Measurements from ENCODE around the gene PRLH.

The PRLH gene, protein sequence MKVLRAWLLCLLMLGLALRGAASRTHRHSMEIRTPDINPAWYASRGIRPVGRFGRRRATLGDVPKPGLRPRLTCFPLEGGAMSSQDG

DNA sequence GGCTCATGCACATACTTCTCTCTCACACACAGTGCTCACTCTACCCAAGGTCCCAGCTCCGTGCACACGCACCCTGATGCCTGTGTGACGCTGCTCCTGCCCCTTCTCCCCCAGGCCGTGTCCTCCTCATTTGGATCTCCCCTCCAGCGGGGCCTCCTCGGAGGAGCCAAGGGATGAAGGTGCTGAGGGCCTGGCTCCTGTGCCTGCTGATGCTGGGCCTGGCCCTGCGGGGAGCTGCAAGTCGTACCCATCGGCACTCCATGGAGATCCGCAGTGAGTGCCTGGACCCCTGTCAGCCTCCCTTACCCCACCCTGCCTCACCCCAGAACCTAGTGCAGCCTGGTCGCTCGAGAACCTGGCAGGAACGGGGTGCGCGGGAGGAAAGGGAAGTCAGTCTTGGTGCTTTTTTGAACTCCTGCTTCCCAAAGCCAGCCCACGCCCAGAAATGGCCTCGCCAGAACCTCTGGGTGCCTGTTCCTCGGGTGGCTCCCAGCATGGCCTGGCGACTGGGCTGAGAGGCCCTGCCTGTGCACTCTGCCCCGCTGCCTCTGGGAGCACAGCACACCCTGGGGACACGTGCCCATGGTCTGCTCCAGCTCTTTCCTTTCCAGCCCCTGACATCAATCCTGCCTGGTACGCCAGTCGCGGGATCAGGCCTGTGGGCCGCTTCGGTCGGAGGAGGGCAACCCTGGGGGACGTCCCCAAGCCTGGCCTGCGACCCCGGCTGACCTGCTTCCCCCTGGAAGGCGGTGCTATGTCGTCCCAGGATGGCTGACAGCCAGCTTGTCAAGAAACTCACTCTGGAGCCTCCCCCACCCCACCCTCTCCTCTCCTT lies at the start of gene PRLH:
PRLH (plus strand) TSS at position 174 of the 835 bp plus-strand sequence; CDS start at position 174, 0 bp downstream.
- no peak for DNase-seq

DNA sequence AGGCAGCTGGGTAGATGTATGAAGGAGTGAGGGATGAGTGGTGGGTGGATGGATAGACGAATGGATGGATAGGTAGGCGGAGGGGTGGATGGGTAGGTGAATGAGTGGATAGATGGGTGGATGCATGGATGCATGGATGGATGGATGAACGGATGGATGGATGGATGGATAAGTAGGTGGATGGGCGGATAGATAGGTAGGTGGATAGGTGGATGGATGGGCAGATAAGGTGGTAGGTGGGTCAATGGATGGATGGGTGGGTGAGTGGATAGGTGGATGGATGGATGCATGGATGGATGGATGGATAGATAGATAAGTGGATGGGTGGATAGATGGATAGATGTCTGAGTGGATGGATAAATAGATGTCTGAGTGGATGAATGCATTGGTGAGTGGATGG lies 49.2 kb upstream of the PRLH start:
- DNase-seq, result no peak

DNA sequence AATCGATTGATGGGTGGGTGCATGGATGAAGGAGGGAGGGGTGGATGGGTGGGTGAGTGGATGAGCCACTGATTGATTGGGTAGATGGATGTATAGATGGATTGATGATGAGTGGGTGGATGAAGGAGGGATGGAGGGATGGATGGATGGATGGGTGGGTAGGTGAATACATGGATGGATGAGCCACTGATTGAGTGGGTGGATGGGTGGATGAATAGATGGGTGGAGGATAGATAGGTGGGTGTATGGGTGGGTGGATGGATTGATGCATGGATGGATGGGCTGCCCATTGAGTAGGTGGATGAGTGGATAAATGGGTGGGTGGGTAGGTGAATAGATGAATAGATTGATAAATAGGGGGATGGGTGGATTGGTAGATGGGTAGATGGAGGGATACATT lies 48.4 kb upstream of the PRLH start:
- no peak for DNase-seq

DNA sequence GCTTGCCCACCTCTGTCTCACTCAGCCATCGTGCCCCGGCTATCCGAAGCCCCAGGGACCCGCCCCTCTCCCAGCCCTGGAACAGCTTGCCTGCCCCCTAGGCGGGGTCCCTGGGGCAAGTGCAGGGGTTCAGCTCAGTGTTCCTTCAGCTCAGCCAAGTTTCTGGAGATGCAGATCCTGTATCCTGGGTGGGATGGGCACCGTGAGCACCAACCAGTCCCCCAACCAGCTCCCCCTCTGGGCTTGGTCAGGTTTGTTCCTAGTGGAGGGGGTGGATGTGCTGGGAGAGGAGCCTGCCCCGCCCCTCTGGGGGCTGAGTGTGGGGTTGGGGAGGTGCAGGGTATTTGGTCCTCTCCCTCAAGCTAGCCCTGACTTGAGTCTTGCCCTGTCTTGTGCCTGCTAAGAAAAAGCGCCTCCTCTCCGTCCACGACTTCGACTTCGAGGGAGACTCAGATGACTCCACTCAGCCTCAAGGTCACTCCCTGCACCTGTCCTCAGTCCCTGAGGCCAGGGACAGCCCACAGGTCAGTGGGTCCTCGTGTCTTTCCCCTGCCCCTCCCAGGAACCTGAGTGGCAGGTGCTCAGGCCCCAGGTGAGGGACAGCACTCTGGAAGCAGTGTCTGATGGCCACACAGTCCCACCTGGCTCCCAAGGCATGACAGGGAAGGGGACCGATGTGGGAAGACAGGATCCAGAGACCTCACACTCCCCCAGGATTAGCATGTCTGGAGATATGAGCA lies 46.7 kb upstream of the PRLH start:
- DNase-seq, result no peak

DNA sequence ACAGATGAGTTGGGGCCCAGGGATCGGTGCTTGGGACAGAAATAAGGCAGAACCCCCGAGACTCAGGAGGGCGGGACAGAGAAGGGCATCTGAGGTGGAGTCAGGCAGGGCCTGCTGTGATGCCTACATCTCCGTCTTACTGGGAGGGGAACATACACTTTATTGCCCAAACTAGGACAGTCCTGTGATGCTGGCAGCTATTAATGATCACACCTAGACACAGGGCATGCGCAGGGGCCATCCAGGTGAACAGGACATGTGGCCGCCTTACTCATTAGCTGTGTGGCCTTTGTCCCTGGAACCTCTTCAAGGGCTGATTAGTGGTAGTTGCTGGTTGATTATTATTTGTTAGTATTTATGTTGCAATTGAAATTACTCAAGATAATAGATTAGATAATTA lies 46.1 kb upstream of the PRLH start:
- no peak for DNase-seq

DNA sequence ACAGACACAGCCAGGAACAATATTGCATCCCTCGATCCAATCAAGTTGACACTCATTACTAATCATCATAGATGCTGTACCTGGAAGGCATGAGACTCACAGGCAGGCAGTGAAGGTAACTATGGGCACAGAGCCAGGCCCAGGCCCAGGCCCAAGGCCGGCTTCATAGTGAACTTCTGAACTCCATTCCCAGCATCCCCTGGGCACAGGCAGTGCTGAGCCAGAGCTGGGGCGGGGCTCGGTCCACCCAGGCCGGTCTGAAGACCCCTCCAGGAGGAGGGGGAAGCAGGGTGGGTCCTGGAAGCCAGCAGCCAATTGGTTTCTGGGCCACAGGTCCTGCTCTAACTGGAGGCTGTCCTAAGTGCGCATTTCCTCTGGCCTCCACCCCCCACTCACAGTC lies 41.7 kb upstream of the PRLH start:
- no peak for DNase-seq

DNA sequence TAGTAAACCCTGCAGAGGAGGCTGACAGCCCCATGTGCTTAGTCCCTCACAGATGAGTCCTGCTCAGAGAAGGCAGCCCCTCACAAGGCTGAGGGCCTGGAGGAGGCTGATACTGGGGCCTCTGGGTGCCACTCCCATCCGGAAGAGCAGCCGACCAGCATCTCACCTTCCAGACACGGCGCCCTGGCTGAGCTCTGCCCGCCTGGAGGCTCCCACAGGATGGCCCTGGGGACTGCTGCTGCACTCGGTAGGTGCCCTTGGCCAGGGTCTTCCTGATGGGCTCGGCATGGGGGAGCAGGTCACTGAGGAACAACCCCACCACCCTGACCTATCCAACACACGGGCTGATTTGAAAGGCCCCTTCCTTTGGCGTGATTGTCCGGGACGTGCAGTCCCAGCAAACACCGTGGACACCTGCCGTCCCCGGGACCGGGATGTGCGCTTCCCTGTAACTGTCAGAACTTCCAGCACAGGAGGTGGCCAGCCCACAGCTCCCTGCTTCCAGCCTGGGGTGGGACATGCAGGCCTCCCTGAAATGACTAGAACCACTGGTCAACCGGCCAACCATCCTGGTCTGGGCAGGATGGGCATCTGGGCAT lies 40.7 kb upstream of the PRLH start:
- no peak for DNase-seq

DNA sequence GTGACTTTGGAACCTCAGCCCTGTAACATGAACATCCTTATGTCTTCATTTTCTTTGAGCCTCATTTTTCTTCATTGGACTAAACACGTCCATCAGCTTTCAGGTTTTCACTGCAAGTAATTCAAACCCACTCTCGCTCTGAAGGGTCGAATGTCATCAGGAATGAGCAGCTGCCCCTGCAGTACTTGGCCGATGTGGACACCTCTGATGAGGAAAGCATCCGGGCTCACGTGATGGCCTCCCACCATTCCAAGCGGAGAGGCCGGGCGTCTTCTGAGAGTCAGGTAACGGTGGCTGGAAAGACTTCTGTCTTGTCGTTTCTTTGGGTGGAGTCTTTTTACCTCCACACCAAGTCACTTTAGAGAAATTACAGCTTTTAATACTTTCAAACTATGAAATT lies 39.1 kb upstream of the PRLH start:
- no peak for DNase-seq

DNA sequence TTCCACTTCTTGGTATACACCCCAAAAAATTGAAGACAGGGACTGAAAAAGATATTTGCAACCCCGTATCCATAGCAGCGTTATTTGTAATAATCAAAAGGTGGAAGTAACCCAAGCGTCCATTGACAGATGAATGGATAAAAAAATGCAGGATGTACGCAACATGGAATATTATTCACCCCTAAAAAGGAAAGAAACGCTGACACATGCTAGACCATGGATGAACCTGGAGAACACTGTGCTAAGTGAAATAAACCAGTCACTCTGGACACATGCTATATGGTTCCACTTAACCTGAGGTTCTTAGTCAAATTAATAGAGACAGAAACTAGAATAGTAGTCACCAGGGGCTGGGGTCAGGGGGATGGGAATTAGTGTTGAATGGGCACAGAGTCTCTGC lies 38.6 kb upstream of the PRLH start:
- DNase-seq, result no peak

DNA sequence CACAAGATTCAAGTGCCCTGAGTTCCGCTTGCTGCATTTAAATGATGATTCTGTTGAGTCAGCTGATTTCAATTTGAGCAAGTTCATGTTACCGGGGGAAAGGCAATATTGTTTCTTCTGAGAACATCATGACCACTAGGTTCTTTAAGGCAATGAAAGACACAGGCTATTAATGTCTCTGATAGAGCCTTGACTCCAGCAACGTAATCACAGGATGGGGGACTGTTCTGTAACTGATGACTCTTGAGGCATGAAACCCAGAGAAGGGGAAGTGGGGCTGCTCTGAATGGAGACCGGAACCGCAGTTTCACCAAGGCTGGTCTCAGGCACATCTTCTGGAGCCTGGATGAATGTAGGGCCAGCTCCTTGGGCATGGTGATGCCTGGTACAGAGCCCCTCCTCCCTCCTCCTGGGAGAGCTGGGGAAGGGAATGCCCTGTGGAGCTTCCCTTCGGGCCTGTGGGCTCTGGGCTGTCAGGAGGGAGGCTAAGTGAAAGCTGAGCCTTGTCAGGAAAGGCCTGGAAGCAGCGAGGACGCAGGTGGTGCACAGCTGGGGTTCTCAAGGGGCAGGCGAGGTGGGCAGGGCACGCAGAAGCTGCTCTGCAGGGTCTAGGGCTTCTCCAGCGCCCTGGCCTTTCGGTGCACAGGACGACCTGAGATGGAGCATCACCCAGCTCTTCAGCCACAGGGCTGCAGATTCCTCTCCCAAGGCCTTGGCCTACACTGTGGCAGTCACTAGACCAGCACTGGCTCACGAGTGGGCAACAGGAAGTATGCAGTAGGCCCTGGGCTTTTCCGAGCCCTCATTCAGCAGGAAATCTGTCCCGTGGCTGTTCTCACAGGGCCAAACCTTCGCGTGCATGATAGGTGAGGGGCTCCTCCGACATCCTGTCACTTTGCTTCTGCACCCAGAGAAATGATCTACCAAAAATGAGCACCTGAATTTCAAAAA lies 36.6 kb upstream of the PRLH start:
- no peak for DNase-seq

DNA sequence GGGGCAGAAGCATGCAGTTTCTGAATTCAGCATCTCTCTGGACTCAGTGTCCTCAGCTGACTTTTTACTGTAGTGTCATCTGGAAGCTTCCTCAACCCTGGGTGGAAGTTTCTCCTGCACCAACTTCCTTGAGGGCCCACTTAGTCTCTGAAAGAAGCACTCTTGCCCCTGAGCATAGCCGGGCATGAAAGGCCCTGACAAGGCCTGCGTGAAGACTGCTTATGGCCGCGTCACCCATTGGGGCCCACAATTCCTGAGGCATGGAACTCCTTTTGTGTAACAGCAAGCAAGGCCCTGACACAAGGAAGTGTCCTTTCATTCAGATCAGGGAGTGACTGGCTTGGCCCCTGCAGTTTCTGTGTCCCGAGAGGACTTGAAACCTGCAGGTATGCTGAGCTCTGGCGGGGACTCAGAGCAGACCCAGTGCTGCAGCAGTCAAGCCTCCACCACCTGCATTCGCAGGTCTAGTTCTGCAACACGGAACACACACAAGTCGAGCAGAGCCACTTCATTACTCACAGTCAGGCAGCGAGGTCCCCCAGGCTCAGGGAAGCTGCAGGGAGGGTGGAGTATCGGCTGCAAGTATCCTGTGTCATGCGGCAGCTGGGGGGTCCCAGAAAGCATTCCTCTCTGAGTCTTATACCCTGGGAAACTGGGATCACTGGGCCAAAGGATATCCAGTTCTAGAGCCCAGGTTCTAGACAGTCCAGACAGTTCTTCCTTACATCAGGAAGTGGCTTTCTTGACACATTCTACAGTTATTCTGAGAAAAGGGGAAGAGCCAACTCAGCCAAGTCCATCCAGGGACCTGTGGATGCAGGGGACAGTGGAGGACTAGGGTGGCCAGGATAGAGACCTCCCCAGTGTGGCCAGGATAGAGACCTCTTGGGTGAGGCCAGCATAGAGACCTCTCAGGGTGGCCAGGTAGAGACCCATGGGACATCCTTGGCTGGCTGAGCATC lies 35.6 kb upstream of the PRLH start:
- DNase-seq, result no peak

DNA sequence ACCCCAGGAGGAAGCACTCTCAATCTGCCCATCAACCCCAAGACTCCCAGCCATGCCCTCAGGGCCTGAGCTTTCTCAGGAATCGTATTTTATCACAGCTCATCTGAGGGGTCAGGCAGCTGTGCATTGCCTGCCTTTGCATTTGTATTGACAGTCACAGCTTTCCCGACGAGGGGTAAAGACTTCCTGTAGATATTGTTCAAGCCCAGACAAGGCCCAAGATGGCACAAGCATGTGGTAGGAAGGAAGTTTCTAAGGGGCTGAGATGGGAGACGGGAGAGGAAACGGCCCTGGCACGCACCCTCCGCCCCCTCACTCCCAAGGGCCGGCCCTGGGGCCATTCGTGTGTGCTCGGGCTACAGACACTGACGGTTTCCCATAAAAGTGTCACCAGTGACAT lies 34.2 kb upstream of the PRLH start:
- DNase-seq, result no peak

DNA sequence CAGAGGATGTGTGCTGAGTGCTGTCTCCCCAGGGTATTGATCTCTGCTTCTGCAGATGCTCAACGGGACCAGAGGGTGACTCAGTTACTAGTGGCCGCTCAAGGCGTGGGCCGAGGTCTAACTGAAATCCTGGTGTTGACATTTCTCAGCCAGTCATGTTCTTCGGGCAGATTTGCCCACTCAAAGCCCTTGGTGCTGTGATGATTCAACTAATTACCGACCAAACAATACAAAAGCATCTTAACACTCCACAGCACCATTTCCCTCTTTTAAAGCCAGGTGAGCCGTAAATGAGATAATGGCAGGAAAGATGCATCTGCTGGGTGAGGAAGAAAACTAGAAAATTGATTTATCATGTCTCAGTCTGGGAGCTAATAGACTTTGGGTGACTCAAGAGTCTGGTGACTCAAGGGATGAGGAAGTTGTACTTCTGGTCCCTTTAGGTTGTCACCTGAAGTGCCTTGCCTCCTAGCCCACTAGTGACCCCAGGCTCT lies 32.7 kb upstream of the PRLH start:
- DNase-seq, result no peak

DNA sequence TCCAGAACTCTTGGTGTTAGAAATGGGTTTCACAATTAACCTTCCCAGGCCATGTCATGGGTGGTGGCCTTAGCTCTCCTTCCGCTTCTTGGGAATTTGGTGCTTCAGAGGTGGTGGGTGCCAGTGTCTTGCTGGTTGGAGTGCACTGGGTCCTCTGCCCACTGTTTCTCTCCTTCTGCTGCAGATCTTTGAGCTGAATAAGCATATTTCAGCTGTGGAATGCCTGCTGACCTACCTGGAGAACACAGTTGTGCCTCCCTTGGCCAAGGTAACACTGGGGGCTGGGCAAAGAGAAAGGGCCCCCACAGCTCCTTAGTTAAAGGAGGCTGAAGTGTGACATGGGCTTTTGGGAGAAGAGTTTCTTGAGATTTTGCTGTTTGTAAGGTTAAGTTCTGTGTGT lies 32.0 kb upstream of the PRLH start:
- DNase-seq, result no peak

DNA sequence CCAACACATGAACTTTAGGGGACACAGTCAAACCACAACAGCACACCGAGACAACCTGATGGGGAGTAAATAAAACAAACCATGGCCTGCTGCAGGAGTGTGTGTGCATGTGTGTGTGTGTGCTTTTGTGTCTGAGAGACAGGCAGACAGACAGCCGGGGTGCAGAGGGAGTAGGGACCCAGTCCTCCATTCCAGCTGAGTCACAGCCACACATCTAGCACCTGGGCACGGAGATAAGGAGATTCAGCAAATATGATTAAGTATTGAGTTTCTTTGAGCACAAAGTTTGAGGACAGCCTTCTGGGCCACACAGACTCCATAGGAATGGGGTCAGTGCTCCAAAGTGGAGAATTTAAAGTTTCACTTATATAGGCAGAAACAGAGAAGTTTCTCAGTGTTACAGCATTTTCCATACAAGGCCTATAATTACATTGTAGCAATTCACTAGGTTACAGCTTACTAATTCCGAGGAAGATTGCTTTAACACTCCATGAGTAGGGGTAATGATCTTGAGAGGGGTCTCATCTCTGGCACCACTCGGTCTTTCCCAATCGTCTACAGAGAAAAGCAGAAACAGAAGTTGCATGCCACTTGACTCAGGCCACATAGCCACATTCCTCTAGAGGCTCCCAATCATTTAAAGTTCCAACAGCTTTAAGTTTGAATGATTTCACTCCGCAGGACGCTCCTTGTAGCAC lies 30.8 kb upstream of the PRLH start:
- DNase-seq, result no peak

DNA sequence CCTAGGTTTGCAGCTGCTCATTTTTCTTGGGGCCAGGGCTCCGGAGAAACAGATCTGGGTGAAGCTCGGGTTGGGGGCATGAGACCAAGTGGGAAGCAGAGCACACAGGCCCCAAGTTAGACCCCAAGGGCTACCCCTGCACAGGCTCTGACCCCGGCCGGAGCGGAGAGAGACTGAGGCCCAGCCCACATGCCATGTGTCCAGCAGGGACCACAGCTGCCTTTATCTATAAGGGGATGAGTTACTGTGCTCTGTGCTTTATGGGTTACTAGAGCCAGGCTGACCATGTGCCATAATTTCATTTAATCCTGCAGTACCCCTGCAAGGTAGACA lies 30.3 kb upstream of the PRLH start:
- no peak for DNase-seq

DNA sequence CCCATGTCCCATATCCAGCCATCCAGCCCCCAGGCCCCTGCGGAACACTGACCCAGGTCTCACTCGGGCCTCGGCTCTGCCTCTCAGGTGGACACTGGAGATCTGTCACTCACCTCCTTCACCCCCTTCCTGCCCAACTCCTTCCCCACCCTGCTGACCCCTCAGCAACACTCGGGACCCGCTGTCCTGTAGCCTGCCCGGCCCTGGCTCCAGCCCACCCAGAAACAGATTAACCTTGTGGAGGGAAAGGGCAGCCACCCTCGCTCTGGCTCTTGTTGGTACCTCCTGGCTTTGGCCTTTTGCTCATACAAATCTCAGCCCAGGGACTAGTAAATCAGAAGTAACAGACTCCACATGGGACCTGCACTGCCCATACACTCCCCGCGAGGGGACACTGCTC lies 29.8 kb upstream of the PRLH start:
- DNase-seq, result no peak

DNA sequence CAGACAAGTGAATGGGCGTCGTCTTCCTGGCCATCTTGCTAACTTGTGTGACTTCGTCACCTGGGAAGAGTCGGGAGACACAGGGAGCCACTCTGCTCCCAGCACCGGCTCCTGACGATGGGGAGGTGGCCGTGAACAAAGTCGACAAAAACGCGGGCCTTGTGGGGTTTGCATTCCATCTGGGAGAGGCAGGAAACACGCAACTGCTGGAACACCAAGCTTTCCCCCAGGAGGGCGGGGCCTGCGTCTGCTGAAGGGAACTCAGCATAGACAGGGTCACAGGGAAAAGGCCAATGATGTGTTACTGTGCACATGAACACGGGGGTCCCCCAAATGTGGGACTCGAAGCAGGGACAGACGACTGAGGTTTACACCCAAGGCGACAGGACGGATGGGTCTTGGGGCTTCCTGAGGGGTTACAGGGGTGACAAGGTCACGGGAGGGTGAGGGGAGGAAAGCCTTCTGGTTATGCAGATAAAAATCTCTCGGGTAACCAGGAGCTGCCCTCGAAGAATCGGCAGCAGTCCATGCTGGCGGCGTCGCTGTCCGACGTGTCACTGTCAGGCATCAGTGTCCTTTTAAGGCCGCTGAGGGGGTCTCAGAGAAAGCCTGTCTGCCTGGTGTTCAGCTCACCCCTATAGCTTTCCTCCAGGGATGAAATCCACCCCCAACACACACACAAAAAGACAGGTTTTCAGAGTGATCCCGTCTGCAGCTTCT lies 28.2 kb upstream of the PRLH start:
- DNase-seq, result no peak

DNA sequence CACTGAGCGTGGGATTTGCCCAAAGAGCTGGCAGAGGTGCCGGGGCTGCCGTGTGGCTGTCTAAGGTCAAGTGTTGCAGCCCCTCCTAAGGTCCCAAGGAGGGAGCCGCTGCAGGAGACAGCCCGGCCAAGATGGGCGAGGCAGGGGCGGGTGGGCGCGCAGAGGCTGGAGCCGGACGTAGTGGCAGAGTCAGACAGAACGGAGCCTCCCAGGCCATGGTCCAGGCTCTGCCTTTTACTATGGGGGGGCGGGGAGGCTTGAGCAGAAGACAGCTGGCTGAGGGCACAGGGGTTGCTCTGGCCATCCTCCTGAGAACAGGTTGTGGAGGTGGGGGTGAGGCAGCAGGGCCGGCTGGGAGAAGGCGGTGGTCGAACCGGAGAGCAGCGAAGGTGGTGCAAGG lies 27.5 kb upstream of the PRLH start:
- DNase-seq, result no peak

DNA sequence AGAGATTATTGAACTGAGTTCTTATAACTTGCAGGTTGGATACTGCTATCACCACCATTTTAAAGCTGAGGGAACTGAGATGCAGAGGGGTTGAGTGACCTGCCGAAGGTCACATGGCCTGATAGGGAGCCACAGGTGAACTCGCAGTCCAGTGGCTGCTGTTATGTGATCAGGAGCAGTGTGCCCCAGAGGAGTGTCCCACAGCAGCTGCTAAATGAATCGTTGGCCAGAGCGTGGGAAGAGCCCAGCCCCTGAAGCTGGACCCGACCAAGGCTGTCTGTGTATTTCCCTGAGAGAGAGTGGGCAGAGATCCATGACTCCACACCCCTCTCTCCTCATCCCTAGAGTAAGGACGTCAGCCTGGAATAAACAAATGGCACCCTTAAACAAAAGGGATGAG lies 26.7 kb upstream of the PRLH start:
- no peak for DNase-seq
